Measurements from ENCODE around the gene C3AR1.
"Not testable (repeated sequence)": the region's sequence is repeated elsewhere in the genome, so short reads cannot be mapped to it uniquely, and the experiment has no call there.

Gene C3AR1

DNA sequence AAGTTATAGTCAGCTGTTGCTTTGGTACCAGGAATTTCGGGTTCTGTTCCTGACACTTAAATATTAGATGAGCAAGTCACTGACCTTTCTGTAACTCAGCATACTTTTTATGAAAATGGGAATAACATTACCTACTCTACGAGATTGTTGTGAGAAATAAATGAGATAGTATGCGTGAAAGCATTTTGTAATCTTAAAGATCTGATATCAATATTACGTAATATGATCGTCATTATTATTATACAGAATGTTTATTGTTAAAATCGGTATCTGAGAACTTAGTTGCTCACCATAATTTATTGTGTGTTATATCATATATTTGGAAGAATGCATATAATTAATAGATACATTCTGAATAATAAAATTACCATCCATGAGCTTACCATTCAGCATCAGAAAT, 9.8 kb upstream of the C3AR1 start:
- peaks cover 9 to 24% (median 18%) of the 10 kb centered on the region in 4 experiments for H3K4me1 ChIP-seq (ENCODE audit: control extremely low read depth in 1 of 4, control insufficient read depth in 4 of 4, insufficient read depth in 4 of 4, low read length in 3 of 4)
- H3K27ac ChIP-seq (ENCODE audit: insufficient read depth in 1 of 2, low read depth in 1 of 2, low read length in 2 of 2, poor library complexity in 1 of 2, severe bottlenecking in 2 of 2): no peak overlapping the region
- ChIA-PET CTCF (interaction anchor here (2.0 to 12.6 kb wide), 4 partner anchors 11 to 34 kb away, joined by 5 to 342 read pairs (median 38); partner anchors contain the start of genes C3AR1 and FOXJ2), POLR2A (interaction anchor here (0.6 to 1.4 kb wide), 2 partner anchors 10 to 49 kb away, joined by 3 to 4 read pairs; partner anchors contain the start of gene C3AR1)
- no peaks in the 10 kb centered on the region for H3K9me3 ChIP-seq (ENCODE audit: control extremely low read depth in 1 of 5, control insufficient read depth in 4 of 5, insufficient read depth in 2 of 5, low read depth in 1 of 5, low read length in 4 of 5)
- WGBS (ENCODE audit: insufficient coverage): 100% methylated on average over 1 of the region's 6 CpGs
- no peak for DNase-seq
- H3K4me3 ChIP-seq (ENCODE audit: control insufficient read depth in 1 of 7, extremely low read depth in 1 of 7, insufficient read depth in 4 of 7, low read depth in 2 of 7, low read length in 6 of 7): no peak overlapping the region
- no peaks in the 10 kb centered on the region for H3K36me3 ChIP-seq (ENCODE audit: control insufficient read depth in 4 of 4, insufficient read depth in 4 of 4, low read length in 3 of 4)
- no peaks in the 10 kb centered on the region for H3K27me3 ChIP-seq (replicated peaks in 2 of 5; ENCODE audit: control insufficient read depth in 4 of 5, insufficient read depth in 5 of 5, low read length in 4 of 5)

DNA sequence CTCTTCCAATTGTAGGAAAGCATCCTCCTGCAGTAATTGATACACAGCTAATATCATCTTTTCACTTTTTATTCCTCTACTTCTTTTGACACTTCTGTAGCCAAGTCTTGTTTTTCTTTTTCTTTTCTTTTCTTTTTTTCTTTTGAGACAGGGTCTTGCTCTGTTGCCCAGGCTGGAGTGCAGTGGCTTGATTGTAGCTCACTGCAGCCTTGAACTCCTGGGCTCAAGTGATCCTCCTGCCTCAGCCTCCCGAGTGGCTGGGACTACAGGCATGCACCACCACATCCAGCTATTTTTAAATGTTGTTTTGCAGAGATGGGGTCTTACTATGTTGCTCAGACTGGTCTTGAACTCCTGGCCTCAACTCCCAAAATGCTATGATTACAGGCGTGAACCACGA, 5.7 kb upstream of the C3AR1 start:
- H3K4me3 ChIP-seq (ENCODE audit: control insufficient read depth in 1 of 7, extremely low read depth in 1 of 7, insufficient read depth in 4 of 7, low read depth in 2 of 7, low read length in 6 of 7); H3K27ac ChIP-seq (ENCODE audit: insufficient read depth in 1 of 2, low read depth in 1 of 2, low read length in 2 of 2, poor library complexity in 1 of 2, severe bottlenecking in 2 of 2); H3K9me3 ChIP-seq (ENCODE audit: control extremely low read depth in 1 of 5, control insufficient read depth in 4 of 5, insufficient read depth in 2 of 5, low read depth in 1 of 5, low read length in 4 of 5); DNase-seq; H3K36me3 ChIP-seq (ENCODE audit: control insufficient read depth in 4 of 4, insufficient read depth in 4 of 4, low read length in 3 of 4); POLR2A ChIA-PET; H3K27me3 ChIP-seq (replicated peaks in 2 of 5; ENCODE audit: control insufficient read depth in 4 of 5, insufficient read depth in 5 of 5, low read length in 4 of 5): not testable (repeated sequence)
- CTCF ChIA-PET: interaction anchor here (0.8 to 1.6 kb wide), 5 partner anchors 21 to 35 kb away, joined by 3 to 4 read pairs (median 3); no protein-coding TSS in a partner anchor
- WGBS (ENCODE audit: insufficient coverage): 93% methylated on average over 3 of the region's 3 CpGs
- H3K4me1 ChIP-seq (ENCODE audit: control extremely low read depth in 1 of 4, control insufficient read depth in 4 of 4, insufficient read depth in 4 of 4, low read length in 3 of 4): peaks cover 3 to 32% (median 12%) of the 10 kb centered on the region in 4 experiments

DNA sequence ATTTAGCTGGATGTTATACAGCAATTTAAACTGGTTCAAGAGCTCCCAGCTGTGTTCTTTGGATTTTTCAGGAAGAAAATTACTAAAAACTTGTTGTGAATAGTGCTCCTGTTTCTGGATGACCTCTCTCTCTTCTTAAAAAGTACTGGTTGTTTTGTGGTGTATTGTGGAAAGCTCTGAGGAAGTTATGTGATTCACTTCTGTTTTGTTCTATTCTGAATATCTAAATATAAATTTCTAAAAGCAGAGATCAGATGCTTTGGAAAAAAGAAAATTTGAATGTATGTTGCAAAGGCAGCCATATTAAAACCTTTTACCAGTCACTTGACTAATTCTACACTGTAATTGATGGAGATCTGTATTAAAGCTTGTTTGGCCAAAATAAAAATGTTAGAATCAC, 3.4 kb upstream of the C3AR1 start:
- no peaks in the 10 kb centered on the region for H3K36me3 ChIP-seq (ENCODE audit: control insufficient read depth in 4 of 4, insufficient read depth in 4 of 4, low read length in 3 of 4)
- POLR2A ChIA-PET: no interaction called here
- H3K4me3 ChIP-seq (ENCODE audit: control insufficient read depth in 1 of 7, extremely low read depth in 1 of 7, insufficient read depth in 4 of 7, low read depth in 2 of 7, low read length in 6 of 7): no peak overlapping the region
- DNase-seq: no peak
- CTCF ChIA-PET: interaction anchor here (1.0 to 2.1 kb wide), 5 partner anchors 9 to 29 kb away, joined by 3 to 15 read pairs (median 6); no protein-coding TSS in a partner anchor
- H3K27ac ChIP-seq (ENCODE audit: insufficient read depth in 1 of 2, low read depth in 1 of 2, low read length in 2 of 2, poor library complexity in 1 of 2, severe bottlenecking in 2 of 2): no peak overlapping the region
- H3K4me1 ChIP-seq (ENCODE audit: control extremely low read depth in 1 of 4, control insufficient read depth in 4 of 4, insufficient read depth in 4 of 4, low read length in 3 of 4): peaks cover 15 to 53% (median 31%) of the 10 kb centered on the region in 4 experiments
- H3K27me3 ChIP-seq (replicated peaks in 2 of 5; ENCODE audit: control insufficient read depth in 4 of 5, insufficient read depth in 5 of 5, low read length in 4 of 5): no peaks in the 10 kb centered on the region
- no peaks in the 10 kb centered on the region for H3K9me3 ChIP-seq (ENCODE audit: control extremely low read depth in 1 of 5, control insufficient read depth in 4 of 5, insufficient read depth in 2 of 5, low read depth in 1 of 5, low read length in 4 of 5)

DNA sequence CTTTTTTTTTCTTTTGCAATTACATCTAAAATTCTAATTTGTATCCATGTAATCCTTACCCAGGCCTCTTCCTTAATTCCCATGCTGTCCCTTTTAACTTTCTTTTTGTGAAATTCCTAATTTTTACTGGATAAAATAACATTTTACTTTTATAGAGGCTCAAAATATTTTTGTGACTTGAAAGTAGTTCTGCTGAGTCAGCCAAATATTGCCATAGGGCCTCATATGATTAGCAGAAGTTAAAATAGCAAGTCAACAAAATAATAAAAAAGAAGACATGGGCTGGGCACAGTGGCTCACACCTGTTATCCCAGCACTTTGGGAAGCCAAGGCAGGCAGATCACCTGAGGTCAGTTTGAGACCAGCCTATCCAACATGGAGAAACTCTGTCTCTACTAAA, 2.0 kb downstream of the C3AR1 start:
- Histone ChIP-seq H3K36me3 (ENCODE audit: control insufficient read depth in 4 of 4, insufficient read depth in 4 of 4, low read length in 3 of 4) (peaks cover 0 to 5% (median 0%) of the 10 kb centered on the region in 4 experiments), H3K27ac (ENCODE audit: insufficient read depth in 1 of 2, low read depth in 1 of 2, low read length in 2 of 2, poor library complexity in 1 of 2, severe bottlenecking in 2 of 2) (no peak overlapping the region), H3K4me1 (ENCODE audit: control extremely low read depth in 1 of 4, control insufficient read depth in 4 of 4, insufficient read depth in 4 of 4, low read length in 3 of 4) (peaks cover 16 to 51% (median 28%) of the 10 kb centered on the region in 4 experiments), H3K9me3 (ENCODE audit: control extremely low read depth in 1 of 5, control insufficient read depth in 4 of 5, insufficient read depth in 2 of 5, low read depth in 1 of 5, low read length in 4 of 5) (no peaks in the 10 kb centered on the region), H3K27me3 (replicated peaks in 2 of 5; ENCODE audit: control insufficient read depth in 4 of 5, insufficient read depth in 5 of 5, low read length in 4 of 5) (no peaks in the 10 kb centered on the region), H3K4me3 (ENCODE audit: control insufficient read depth in 1 of 7, extremely low read depth in 1 of 7, insufficient read depth in 4 of 7, low read depth in 2 of 7, low read length in 6 of 7) (no peak overlapping the region)
- CTCF ChIA-PET: interaction anchor here (1.0 to 4.2 kb wide), 4 partner anchors 13 to 30 kb away, joined by 3 to 33 read pairs (median 7); no protein-coding TSS in a partner anchor
- DNase-seq: peak in 2 of 3 donors; percentile 63 to 69
- POLR2A ChIA-PET: no interaction called here

DNA sequence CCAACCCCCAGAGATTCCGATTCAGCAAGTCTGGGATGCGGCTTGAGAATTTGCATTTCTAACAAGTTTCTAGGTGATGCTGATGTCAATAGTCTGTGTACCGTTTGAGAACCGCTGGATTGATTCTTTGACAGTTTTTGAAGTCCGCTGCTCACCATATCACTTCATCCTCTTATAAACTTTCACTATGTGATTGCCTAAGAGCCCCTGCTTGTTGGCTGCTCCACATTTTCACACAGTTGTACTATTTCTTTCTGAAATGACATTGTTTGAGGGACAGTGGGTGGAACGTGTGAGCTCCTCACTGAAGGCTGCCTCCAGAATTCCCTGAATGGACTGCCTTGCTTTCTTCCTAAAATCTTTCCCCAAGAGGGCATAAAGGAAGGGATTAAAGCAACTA, 7.7 kb downstream of the C3AR1 start:
- peaks cover 0 to 16% (median 10%) of the 10 kb centered on the region in 4 experiments for H3K36me3 ChIP-seq (ENCODE audit: control insufficient read depth in 4 of 4, insufficient read depth in 4 of 4, low read length in 3 of 4)
- ChIA-PET CTCF (interaction anchor here (0.9 to 6.5 kb wide), 7 partner anchors 8 to 21 kb away, joined by 3 to 44 read pairs (median 5); no protein-coding TSS in a partner anchor), POLR2A (no interaction called here)
- H3K27ac ChIP-seq (ENCODE audit: insufficient read depth in 1 of 2, low read depth in 1 of 2, low read length in 2 of 2, poor library complexity in 1 of 2, severe bottlenecking in 2 of 2): no peak overlapping the region
- no peaks in the 10 kb centered on the region for H3K9me3 ChIP-seq (ENCODE audit: control extremely low read depth in 1 of 5, control insufficient read depth in 4 of 5, insufficient read depth in 2 of 5, low read depth in 1 of 5, low read length in 4 of 5)
- H3K27me3 ChIP-seq (replicated peaks in 2 of 5; ENCODE audit: control insufficient read depth in 4 of 5, insufficient read depth in 5 of 5, low read length in 4 of 5): no peaks in the 10 kb centered on the region
- DNase-seq: no peak
- H3K4me1 ChIP-seq (ENCODE audit: control extremely low read depth in 1 of 4, control insufficient read depth in 4 of 4, insufficient read depth in 4 of 4, low read length in 3 of 4): peaks cover 0 to 14% (median 0%) of the 10 kb centered on the region in 4 experiments
- H3K4me3 ChIP-seq (ENCODE audit: control insufficient read depth in 1 of 7, extremely low read depth in 1 of 7, insufficient read depth in 4 of 7, low read depth in 2 of 7, low read length in 6 of 7): no peak overlapping the region
- 90% methylated on average over 4 of the region's 6 CpGs for WGBS (ENCODE audit: insufficient coverage)

DNA sequence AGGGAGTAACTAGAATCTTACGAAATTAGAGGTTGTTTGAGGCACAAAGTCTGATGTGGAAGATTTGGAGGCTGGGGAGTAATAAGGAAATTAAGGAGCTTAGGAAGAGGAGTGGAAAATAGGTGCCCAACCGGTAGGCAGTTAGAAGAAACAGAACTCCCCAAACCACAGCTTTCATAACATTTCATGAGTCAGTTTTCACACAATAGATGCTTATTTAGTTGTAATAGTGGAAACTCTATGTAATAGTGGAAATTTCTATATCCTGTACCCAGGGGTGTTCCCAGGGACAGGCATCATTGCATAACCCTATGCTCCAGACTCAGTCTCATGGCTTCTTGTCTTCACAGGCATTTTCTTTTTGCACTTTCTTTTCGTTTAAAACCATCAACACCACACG, 8.3 kb downstream of the C3AR1 start:
- CTCF ChIA-PET: interaction anchor here (1.0 to 6.5 kb wide), 5 partner anchors 10 to 19 kb away, joined by 3 to 44 read pairs (median 5); no protein-coding TSS in a partner anchor
- no peak overlapping the region for H3K27ac ChIP-seq (ENCODE audit: insufficient read depth in 1 of 2, low read depth in 1 of 2, low read length in 2 of 2, poor library complexity in 1 of 2, severe bottlenecking in 2 of 2)
- no peaks in the 10 kb centered on the region for H3K27me3 ChIP-seq (replicated peaks in 2 of 5; ENCODE audit: control insufficient read depth in 4 of 5, insufficient read depth in 5 of 5, low read length in 4 of 5)
- H3K9me3 ChIP-seq (ENCODE audit: control extremely low read depth in 1 of 5, control insufficient read depth in 4 of 5, insufficient read depth in 2 of 5, low read depth in 1 of 5, low read length in 4 of 5): no peaks in the 10 kb centered on the region
- H3K4me1 ChIP-seq (ENCODE audit: control extremely low read depth in 1 of 4, control insufficient read depth in 4 of 4, insufficient read depth in 4 of 4, low read length in 3 of 4): peaks cover 0 to 14% (median under 1%) of the 10 kb centered on the region in 4 experiments
- H3K36me3 ChIP-seq (ENCODE audit: control insufficient read depth in 4 of 4, insufficient read depth in 4 of 4, low read length in 3 of 4): peaks cover 0 to 21% (median 10%) of the 10 kb centered on the region in 4 experiments
- no CpG with 5 or more reads among the region's 4 CpGs for WGBS (ENCODE audit: insufficient coverage)
- H3K4me3 ChIP-seq (ENCODE audit: control insufficient read depth in 1 of 7, extremely low read depth in 1 of 7, insufficient read depth in 4 of 7, low read depth in 2 of 7, low read length in 6 of 7): no peak overlapping the region
- DNase-seq: no peak
- POLR2A ChIA-PET: no interaction called here

DNA sequence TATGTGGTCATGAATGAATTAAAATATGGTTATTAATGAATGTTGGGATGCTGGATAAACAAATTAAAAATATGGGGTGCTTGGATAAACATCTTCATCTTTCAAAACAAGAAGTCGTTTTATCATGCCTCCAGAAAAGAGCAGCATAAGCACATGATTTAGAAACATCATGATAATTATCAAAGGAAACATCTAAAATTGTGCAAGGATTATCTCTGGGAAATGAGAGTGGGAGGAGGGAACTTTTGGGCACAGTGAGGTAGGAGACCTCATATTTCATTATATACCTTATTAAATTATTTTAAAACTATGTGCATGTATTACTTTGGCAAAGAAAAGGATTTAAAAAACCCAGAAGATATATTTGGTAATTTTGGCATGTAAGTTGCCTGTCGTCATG, 8.9 kb downstream of the C3AR1 start:
- POLR2A ChIA-PET: no interaction called here

More for the DNA sequence above, 8.9 kb downstream of the C3AR1 start:
- CTCF ChIA-PET: interaction anchor here (0.6 to 6.5 kb wide), 5 partner anchors 12 to 327 kb away, joined by 3 to 44 read pairs (median 8); no protein-coding TSS in a partner anchor
- no CpG with 5 or more reads among the region's 2 CpGs for WGBS (ENCODE audit: insufficient coverage)
- H3K4me3 ChIP-seq (ENCODE audit: control insufficient read depth in 1 of 7, extremely low read depth in 1 of 7, insufficient read depth in 4 of 7, low read depth in 2 of 7, low read length in 6 of 7): no peak overlapping the region
- peaks cover 0 to 16% (median 2%) of the 10 kb centered on the region in 4 experiments for H3K4me1 ChIP-seq (ENCODE audit: control extremely low read depth in 1 of 4, control insufficient read depth in 4 of 4, insufficient read depth in 4 of 4, low read length in 3 of 4)
- H3K9me3 ChIP-seq (ENCODE audit: control extremely low read depth in 1 of 5, control insufficient read depth in 4 of 5, insufficient read depth in 2 of 5, low read depth in 1 of 5, low read length in 4 of 5): no peaks in the 10 kb centered on the region
- peaks cover 0 to 25% (median 12%) of the 10 kb centered on the region in 4 experiments for H3K36me3 ChIP-seq (ENCODE audit: control insufficient read depth in 4 of 4, insufficient read depth in 4 of 4, low read length in 3 of 4)
- H3K27ac ChIP-seq (ENCODE audit: insufficient read depth in 1 of 2, low read depth in 1 of 2, low read length in 2 of 2, poor library complexity in 1 of 2, severe bottlenecking in 2 of 2): no peak overlapping the region
- no peak for DNase-seq
- no peaks in the 10 kb centered on the region for H3K27me3 ChIP-seq (replicated peaks in 2 of 5; ENCODE audit: control insufficient read depth in 4 of 5, insufficient read depth in 5 of 5, low read length in 4 of 5)

Data from common myeloid progenitor, CD34-positive (primary cell).